KOPT-K1 (cell line): ENCODE results near the gene ZDHHC14.

Source experiments
- H3K27ac ChIP-seq: fragments of 200-600 bp; sonication (generic); 2 replicates; pipeline ENCODE4 v1.5.1; 2016; ENCODE audit warnings: antibody characterized with exemption, mild to moderate bottlenecking, low read depth, low read length; ENCODE audit not compliant: poor library complexity, severe bottlenecking
- H3K36me3 ChIP-seq: fragments of 200-600 bp; sonication (generic); 2 replicates; pipeline ENCODE4 v1.5.1; 2017; ENCODE audit warnings: antibody characterized with exemption, mild to moderate bottlenecking, low read length, moderate library complexity; ENCODE audit not compliant: insufficient read depth
- H3K9me3 ChIP-seq: fragments of 200-600 bp; sonication (generic); 2 replicates; pipeline ENCODE4 v1.5.1; 2017; ENCODE audit warnings: antibody characterized with exemption, low read length, mild to moderate bottlenecking; ENCODE audit not compliant: insufficient read depth, poor library complexity, severe bottlenecking

The ZDHHC14 gene

DNA sequence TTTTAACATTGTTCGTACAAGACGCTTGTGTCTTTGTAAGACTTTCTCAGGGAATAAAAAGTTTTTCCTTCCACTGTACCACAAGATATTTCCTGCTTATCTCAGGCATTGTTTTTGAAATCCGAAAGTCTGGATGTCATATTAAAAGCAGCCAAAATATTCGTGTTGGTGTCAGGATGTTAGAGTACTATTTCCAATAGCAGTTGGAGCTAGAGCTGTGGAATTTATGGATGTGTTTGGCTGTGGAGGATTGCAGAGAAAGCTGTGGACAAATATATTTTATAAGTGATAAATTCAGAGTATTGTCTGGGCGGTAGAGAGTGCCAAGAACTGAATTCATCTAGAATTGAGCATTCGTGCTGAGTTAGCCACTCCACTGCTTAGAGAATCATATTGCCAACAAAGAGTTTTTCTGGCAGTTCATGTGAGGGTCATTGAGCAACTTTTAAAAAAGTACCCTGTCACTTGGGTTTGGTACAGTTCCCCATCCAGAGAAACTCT lies 57.7 kb downstream of the ZDHHC14 start:
- Histone ChIP-seq H3K9me3 (no peaks in the 10 kb centered on the region), H3K36me3 (no peaks in the 10 kb centered on the region), H3K27ac (no peak overlapping the region)

DNA sequence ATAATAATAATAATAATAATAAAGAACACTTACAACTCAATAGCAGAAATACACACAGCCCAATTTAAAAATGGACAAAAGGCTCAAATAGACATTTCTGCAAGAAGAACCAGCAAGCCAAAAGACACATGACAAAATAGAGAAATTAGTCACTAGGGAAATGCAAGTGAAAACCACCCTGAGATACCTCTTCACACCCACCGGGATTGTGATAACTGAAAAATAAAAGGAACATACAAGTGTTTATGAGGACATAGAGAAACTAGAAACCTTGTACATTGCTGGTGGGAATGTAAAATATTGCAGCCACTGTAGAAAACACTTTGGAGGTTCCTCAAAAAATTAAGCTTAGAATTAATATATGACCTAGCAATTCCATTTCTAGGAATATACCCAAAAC lies 59.2 kb downstream of the ZDHHC14 start:
- Histone ChIP-seq H3K9me3 (no peaks in the 10 kb centered on the region), H3K36me3 (no peaks in the 10 kb centered on the region), H3K27ac (no peak overlapping the region)

DNA sequence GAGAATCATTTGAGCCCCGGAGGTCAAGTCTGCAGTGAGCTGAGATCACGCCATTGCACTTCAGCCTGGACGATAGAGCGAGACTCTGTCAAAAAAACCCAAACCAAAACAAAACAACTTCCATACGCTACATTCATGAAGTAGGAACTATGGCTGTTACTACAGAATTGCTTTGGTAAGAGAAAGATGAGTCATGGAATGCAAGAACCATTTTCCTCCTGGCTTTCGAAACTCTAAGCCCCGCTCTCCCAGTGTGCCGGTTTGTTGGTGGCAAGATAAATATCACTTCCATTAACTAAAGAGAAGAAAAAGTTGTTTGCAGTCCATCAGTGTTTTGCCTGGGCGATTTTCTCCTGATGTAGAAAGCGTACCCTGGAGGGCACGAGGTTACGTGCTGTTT lies 61.3 kb downstream of the ZDHHC14 start:
- Histone ChIP-seq H3K9me3 (no peaks in the 10 kb centered on the region), H3K36me3 (no peaks in the 10 kb centered on the region), H3K27ac (no peak overlapping the region)

DNA sequence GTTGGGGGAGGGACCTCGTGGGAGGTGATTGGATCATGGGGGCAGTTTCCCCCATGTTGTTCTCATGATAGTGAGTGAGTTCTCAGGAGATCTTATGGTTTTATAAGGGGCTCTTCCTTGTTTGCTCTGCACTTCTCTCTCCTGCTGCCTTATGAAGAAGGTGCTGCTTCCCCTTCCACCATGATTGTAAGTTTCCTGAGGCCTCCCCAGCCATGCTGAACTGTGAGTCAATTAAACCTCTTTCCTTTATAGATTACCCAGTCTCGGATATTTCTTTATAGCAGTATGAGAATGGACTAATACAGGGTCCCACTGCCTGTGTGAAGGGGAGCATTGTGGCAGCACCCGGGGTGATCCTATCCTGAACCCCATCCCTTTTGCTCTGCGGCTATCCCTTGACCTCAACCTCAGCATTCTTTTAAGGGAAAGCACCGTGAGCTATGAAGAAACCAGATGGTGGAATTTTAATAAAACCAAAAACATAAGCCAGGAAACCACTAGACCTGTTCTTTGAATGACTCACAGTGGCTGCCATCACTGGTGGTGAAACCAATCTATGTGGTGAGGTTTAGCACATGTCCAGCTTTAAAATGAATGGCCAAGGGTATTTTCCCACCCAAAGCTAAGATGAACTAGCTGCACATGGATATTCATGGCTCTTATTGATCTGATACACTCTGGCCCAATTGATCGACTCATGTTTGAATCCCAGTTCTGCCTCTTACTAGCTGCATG lies 62.2 kb downstream of the ZDHHC14 start:
- H3K36me3 ChIP-seq, result no peaks in the 10 kb centered on the region
- H3K9me3 ChIP-seq, result no peaks in the 10 kb centered on the region
- H3K27ac ChIP-seq, result no peak overlapping the region

GRCh38 chr6:157445277-157446009 lies 64.5 kb downstream of the ZDHHC14 start:
- Histone ChIP-seq H3K36me3 (no peaks in the 10 kb centered on the region), H3K9me3 (no peaks in the 10 kb centered on the region), H3K27ac (no peak overlapping the region)

- Histone ChIP-seq H3K9me3 (no peaks in the 10 kb centered on the region), H3K27ac (no peak overlapping the region)
Observed at GRCh38 chr6:157447735-157448134, 66.7 kb downstream of the ZDHHC14 start.

DNA sequence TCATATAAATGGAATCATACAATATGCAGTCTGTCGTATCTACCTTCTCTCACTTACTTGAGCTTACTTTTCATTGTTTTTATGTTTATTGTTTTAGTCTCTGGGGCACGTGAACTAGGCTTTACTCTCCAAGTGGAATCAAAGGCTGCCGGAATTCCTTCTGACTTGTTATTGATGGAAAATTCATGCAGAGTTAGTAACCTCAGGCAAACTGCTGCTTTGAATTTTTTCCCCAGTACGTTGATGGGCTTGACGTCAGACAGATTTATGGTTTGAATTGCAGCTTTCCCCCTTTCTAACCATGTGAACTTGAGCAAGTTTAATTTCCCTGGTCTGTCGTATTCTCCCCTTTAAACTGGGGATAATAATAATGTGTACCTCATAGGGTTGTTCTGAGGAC lies 68.6 kb downstream of the ZDHHC14 start:
- Histone ChIP-seq H3K9me3 (no peaks in the 10 kb centered on the region), H3K27ac (no peak overlapping the region), H3K36me3 (no peaks in the 10 kb centered on the region)

More at GRCh38 chr6:157447735-157448134, 66.7 kb downstream of the ZDHHC14 start:
- H3K36me3 ChIP-seq, result no peaks in the 10 kb centered on the region

DNA sequence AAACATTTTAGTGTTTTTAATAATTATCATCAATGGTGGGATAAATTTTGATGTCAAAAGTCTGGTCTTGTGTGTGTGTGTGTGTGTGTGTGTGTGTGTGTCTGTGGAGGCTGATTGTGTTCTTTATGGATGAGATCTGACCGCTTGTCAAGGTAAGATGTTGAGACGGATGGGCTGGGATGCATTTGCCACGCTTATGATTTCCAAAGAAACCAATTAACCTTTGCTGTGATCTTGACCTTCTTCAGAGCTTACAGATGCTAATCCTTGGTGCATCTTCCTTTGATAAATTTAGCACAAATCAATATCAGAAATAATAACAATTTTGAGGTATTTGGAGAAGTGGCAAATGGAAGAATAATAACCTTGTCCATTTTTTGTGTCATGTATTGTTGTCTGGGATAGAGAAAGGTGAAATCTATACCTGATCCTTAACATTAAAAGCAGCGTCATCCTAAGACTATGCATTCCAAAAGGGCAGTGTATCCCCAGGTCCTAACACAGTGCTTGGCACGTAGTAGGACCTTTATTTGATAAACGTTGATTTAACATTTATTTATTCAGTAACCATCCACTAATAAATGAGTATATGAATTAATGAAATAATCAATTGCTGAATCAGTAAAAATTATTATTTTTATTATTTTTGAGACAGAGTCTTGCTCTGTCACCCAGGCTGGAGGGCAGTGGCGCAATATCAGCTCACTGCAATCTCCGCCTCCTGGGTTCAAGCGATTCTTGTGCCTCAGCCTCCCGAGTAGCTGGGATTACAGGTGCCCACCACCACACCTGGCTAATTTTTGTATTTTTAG lies 70.1 kb downstream of the ZDHHC14 start:
- Histone ChIP-seq H3K27ac (no peak overlapping the region), H3K36me3 (no peaks in the 10 kb centered on the region), H3K9me3 (no peaks in the 10 kb centered on the region)

- H3K36me3 ChIP-seq, result no peaks in the 10 kb centered on the region
- H3K27ac ChIP-seq, result no peak overlapping the region
- H3K9me3 ChIP-seq, result no peaks in the 10 kb centered on the region
Observed at GRCh38 chr6:157452096-157452495, 71.1 kb downstream of the ZDHHC14 start.

- Histone ChIP-seq H3K9me3 (no peaks in the 10 kb centered on the region), H3K27ac (no peak overlapping the region), H3K36me3 (no peaks in the 10 kb centered on the region)
Observed at GRCh38 chr6:157453131-157453530, 72.1 kb downstream of the ZDHHC14 start.

GRCh38 chr6:157453978-157454377 lies 73.0 kb downstream of the ZDHHC14 start:
- Histone ChIP-seq H3K36me3 (no peaks in the 10 kb centered on the region), H3K9me3 (no peaks in the 10 kb centered on the region), H3K27ac (no peak overlapping the region)

DNA sequence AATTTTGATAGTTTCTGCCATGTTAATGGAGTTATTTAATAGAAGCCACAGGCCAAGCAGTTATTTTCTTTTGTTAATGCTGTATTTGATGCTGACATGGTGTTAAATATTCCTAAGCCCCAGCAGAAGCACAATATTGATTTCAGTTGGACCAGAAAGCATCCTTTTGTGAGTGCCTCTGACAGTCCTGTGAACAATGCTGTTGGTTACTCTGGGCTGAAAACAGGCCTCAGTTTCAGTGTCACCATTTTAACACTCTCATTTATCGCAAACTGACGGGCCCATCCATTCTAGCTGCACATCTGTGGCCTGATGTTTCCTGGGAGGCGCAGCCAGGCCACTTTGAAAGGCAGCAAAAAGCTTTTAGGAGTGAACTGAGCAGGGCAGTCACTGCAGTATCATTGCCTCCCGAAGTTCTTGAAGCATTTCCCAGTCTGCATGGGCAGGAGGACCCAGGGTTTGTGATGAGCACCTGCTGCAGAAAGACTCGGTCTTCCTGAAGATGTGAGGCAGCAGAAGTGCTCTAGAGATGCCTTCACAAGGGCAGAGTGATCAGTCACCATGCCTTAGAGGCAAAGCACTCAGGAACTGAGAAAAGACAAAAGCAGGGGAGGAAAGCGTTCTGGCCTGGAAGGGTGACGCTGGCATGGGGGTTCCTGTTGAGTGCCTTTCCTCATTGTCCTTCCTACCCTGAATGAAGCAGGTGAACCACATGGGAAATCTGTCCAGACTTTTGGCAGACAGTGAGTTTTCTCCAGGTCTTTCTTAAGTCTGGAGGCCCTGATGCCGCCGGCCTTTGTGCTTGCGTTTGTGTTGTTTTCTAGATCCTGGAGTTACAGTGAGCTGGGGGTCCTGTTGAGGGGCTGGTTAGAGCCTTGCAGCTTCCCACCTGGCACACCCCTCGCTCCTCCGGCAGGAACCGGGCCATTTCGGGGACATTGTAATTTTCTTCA lies 74.0 kb downstream of the ZDHHC14 start:
- Histone ChIP-seq H3K36me3 (no peaks in the 10 kb centered on the region), H3K9me3 (no peaks in the 10 kb centered on the region), H3K27ac (no peak overlapping the region)

DNA sequence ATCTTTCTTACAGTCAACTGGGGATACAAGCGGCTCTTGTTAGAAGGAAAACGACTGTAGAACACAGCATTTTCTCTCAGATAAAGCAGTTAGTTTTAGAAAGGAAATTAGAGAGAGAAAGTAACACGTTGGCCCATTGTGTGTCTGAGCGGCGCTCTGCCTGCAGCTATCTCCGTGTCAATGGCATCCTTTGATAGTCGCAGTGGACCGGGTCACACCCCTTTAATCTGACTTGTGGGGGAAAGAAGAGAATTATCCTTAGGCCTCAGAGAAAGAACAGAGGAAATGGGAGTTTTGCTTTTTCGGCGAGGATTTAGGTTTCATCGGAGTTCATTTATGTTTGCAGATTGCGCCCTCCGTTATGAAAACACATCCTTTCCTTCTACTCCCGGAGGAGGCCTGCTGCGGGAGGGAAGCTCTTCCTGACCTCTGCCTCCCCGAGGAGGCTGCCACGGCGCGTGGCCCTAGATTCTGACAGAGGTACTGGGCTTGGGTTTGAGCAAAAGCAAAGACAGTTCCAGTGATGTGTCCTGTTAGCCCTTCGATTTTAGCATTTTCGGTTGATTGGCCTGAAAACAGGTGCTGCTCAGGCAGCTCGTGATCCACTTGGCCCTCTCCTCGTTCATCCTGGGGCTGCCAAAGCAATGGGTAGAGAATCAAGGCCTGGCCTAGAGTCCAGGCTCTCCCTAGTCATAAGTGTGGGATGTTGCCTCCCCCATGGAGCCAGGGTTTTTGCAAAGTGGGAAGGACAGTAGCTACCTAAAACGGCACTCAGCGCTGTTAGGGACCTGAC lies 74.9 kb downstream of the ZDHHC14 start:
- H3K27ac ChIP-seq, result peak overlapping the region; percentile 40
- no peaks in the 10 kb centered on the region for H3K36me3 ChIP-seq
- H3K9me3 ChIP-seq, result no peaks in the 10 kb centered on the region

DNA sequence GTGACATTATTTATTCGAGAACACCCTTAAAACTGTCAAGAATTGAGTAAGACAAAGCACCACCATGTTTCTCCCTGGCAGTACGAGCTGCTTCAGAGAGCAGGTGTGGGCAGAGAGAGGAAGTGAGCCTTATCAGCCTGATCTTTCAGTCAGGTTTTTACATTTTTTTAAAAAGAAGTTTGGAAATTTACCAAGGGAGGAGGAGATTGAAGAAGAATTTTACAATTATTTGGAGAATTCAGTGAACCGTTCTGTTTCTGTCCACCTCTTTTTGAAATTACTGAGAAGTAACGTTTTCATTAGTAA lies 75.5 kb downstream of the ZDHHC14 start:
- H3K9me3 ChIP-seq, result no peaks in the 10 kb centered on the region
- peak overlapping the region; percentile 40 for H3K27ac ChIP-seq
- H3K36me3 ChIP-seq, result no peaks in the 10 kb centered on the region
